Measurements from ENCODE around the gene UPB1. TPM values are rescaled to one million over a fixed set of nuclear protein-coding genes. Genes with fewer than 3 reads are reported as not detected.
A peak's percentile ranks its signal among the peaks of the same experiment; 100 is the strongest.

UPB1 gene
- total and polyA plus RNA-seq, 10 of the 15 experiments (the other 5 are each of a cell fraction or from before 2014, with no cell fraction given), result 0.89 to 20.5 (median 3.1) TPM

DNA sequence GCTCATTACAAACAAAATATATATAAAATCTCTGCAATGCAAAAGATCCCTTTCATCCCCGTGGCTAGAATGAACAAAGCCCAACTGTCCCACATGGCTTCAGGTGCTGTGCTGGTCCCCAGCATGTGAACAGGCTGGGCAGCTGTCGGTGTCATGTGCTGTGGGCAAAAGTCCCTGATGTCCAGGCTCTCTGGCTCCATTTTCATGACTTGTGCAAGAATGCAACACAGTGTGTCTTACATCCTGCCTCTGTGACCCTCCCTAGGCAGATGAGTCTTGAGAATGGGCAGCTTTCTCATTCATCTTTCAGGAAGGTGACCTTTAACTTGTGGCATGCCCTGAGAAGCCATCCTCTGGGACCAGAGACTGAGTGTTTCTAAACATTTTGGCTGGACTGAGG is 45.3 kb downstream of the UPB1 start:
- ChIA-PET POLR2A (no interaction called here), CTCF (interaction anchor here (2.0 kb wide), 1 partner anchor 12 kb away, joined by 7 read pairs; no protein-coding TSS in a partner anchor), RAD21 (ENCODE audit: unreplicated experiment) (no interaction called here), SMC1A (ENCODE audit: uncharacterized antibody, unreplicated experiment) (no interaction called here)
- in situ Hi-C loops (cut with MboI) (no loop called here), intact Hi-C loops (cut with micrococcal nuclease; ENCODE audit: unreplicated experiment) (no loop called here)
- no peak for DNase-seq (ENCODE audit: low read depth, low spot score)
- H3K9ac ChIP-seq (ENCODE audit: control insufficient read depth, insufficient read depth, low read length), result no peak overlapping the region
- TF ChIP-seq, protein P1, sequence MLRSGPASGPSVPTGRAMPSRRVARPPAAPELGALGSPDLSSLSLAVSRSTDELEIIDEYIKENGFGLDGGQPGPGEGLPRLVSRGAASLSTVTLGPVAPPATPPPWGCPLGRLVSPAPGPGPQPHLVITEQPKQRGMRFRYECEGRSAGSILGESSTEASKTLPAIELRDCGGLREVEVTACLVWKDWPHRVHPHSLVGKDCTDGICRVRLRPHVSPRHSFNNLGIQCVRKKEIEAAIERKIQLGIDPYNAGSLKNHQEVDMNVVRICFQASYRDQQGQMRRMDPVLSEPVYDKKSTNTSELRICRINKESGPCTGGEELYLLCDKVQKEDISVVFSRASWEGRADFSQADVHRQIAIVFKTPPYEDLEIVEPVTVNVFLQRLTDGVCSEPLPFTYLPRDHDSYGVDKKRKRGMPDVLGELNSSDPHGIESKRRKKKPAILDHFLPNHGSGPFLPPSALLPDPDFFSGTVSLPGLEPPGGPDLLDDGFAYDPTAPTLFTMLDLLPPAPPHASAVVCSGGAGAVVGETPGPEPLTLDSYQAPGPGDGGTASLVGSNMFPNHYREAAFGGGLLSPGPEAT (IDR thresholded peaks at IDR 0.05; ENCODE audit: low read depth), result no peak
- TF ChIP-seq POLR2A (IDR thresholded peaks at IDR 0.05; ENCODE audit: low read depth, low read length) (no peak), RB1 (IDR thresholded peaks at IDR 0.05; ENCODE audit: borderline replicate concordance) (no peak), ASH2L (IDR thresholded peaks at IDR 0.05; ENCODE audit: borderline replicate concordance, low read depth) (no peak), ZSCAN29 (IDR thresholded peaks at IDR 0.05) (no peak), TARDBP (IDR thresholded peaks at IDR 0.05; ENCODE audit: borderline replicate concordance) (no peak), FOXM1 (IDR thresholded peaks at IDR 0.05; ENCODE audit: low read depth, low read length) (no peak), NFIC (IDR thresholded peaks at IDR 0.05; ENCODE audit: low read depth, low read length) (no peak), EED (IDR thresholded peaks at IDR 0.05; ENCODE audit: low read depth) (no peak)
- TF ChIP-seq, protein P2, sequence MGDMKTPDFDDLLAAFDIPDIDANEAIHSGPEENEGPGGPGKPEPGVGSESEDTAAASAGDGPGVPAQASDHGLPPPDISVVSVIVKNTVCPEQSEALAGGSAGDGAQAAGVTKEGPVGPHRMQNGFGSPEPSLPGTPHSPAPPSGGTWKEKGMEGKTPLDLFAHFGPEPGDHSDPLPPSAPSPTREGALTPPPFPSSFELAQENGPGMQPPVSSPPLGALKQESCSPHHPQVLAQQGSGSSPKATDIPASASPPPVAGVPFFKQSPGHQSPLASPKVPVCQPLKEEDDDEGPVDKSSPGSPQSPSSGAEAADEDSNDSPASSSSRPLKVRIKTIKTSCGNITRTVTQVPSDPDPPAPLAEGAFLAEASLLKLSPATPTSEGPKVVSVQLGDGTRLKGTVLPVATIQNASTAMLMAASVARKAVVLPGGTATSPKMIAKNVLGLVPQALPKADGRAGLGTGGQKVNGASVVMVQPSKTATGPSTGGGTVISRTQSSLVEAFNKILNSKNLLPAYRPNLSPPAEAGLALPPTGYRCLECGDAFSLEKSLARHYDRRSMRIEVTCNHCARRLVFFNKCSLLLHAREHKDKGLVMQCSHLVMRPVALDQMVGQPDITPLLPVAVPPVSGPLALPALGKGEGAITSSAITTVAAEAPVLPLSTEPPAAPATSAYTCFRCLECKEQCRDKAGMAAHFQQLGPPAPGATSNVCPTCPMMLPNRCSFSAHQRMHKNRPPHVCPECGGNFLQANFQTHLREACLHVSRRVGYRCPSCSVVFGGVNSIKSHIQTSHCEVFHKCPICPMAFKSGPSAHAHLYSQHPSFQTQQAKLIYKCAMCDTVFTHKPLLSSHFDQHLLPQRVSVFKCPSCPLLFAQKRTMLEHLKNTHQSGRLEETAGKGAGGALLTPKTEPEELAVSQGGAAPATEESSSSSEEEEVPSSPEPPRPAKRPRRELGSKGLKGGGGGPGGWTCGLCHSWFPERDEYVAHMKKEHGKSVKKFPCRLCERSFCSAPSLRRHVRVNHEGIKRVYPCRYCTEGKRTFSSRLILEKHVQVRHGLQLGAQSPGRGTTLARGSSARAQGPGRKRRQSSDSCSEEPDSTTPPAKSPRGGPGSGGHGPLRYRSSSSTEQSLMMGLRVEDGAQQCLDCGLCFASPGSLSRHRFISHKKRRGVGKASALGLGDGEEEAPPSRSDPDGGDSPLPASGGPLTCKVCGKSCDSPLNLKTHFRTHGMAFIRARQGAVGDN (IDR thresholded peaks at IDR 0.05), result no peak
- H3K27ac ChIP-seq (ENCODE audit: control insufficient read depth, insufficient read depth), result no peak overlapping the region
- 98% methylated on average over 2 of the region's 2 CpGs for WGBS (ENCODE audit: insufficient coverage, insufficient replicate concordance, low lambda C conversion rate, missing lambda C conversion rate)
- no peaks in the 10 kb centered on the region for H4K20me1 ChIP-seq (ENCODE audit: control insufficient read depth, insufficient read depth)
- H3K36me3 ChIP-seq (ENCODE audit: control insufficient read depth in 2 of 2, insufficient read depth in 2 of 2, low read length in 1 of 2), result peaks cover 17 to 34% of the 10 kb centered on the region in 2 experiments
- H3K4me1 ChIP-seq (ENCODE audit: control insufficient read depth, insufficient read depth, low read length), result no peaks in the 10 kb centered on the region
- no peak overlapping the region for H3K4me2 ChIP-seq (ENCODE audit: control insufficient read depth, insufficient read depth)
- TSS peak; percentile 65 for BruUV-seq (replicated peaks)
- no peak for ATAC-seq
- H3K27me3 ChIP-seq (replicated peaks in 1 of 2; ENCODE audit: control insufficient read depth in 2 of 2, insufficient read depth in 2 of 2, low read length in 1 of 2), result no peaks in the 10 kb centered on the region
- no peak for FAIRE-seq
- no peaks in the 10 kb centered on the region for H3K79me2 ChIP-seq (ENCODE audit: control insufficient read depth, insufficient read depth, low read length)
- H3K4me3 ChIP-seq, result no peak overlapping the region
- H2AFZ ChIP-seq (ENCODE audit: control insufficient read depth, low read depth, low read length), result no peak overlapping the region
- H3K9me3 ChIP-seq (replicated peaks; ENCODE audit: control insufficient read depth, insufficient read depth, low read length), result no peaks in the 10 kb centered on the region

Measured in GM12878 (cell line).